H1 (cell line): ENCODE data around the gene CREBBP. TPM values are rescaled to one million over a fixed set of nuclear protein-coding genes. Genes with fewer than 3 reads are reported as not detected.

Source experiments
- CBX5 ChIP-seq: fragments of 300-800, 300-1000 bp; sonication (generic); IDR thresholded peaks from 2 replicates; pipeline ENCODE4 v1.7.1; 2016; ENCODE audit warnings: antibody characterized with exemption, low read length, low read depth
- CHD1 ChIP-seq: IDR thresholded peaks from 2 replicates; pipeline ENCODE4 v1.6.1; 2012; ENCODE audit warnings: low read depth, low read length, improper control_type of control experiment
- CHD2 ChIP-seq: IDR thresholded peaks from 2 replicates; pipeline ENCODE4 v1.6.1; 2012; ENCODE audit warnings: low read length, improper control_type of control experiment
- SIRT6 ChIP-seq: IDR thresholded peaks from one replicate; pipeline ENCODE4 v1.7.1; 2012; ENCODE audit warnings: low read length, inconsistent platforms
- polyA plus RNA-seq, 7 experiments: library from polyadenylated mRNA; depleted of rRNA in 3 of 7; stranded (reverse) in 5 of 7; unstranded in 2 of 7; fragments of >200 nt in 5 of 7; fragments of 200-250 nt in 2 of 7; gene quantifications; 1 replicate in 5 of 7; 2 replicates in 1 of 7; 4 replicates in 1 of 7; pipeline versions ENCODE4 v1.2.1 to v1.2.3, GENCODE V29; 2011 to 2013; ENCODE audit warnings: missing spikeins in 2 of 7, mixed read lengths in 2 of 7
- total RNA-seq: library from RNA; stranded (reverse); fragmentation: NEBNext Ultra II Directional; extraction: Animal tissue kit (Norgen Biotek cat#: 25700); gene quantifications from 2 replicates; pipeline ENCODE4 v1.2.1, GENCODE V29; 2021

Gene CREBBP
- total and polyA plus RNA-seq, 2 of the 8 experiments (the other 6 are each of a cell fraction or from before 2014, with no cell fraction given): 10.0 to 60.1 TPM

- TF ChIP-seq SIRT6 (no peak), CHD1 (no peak), CBX5 (no peak), CHD2 (no peak)
Measured at GRCh38 chr16:3701531-3701930, 179.0 kb downstream of the CREBBP start (continued).
